HG03108 (cell line): ENCODE data around the gene OSER1.
"Not testable (repeated sequence)": the region's sequence is repeated elsewhere in the genome, so short reads cannot be mapped to it uniquely, and the experiment has no call there.

Experiments
- ATAC-seq: cut with Tn5 transposase; IDR thresholded peaks from one replicate; pipeline ENCODE4 v1.9.1; 2021; ENCODE audit warnings: moderate library complexity; ENCODE audit not compliant: unreplicated experiment

OSER1 gene

DNA sequence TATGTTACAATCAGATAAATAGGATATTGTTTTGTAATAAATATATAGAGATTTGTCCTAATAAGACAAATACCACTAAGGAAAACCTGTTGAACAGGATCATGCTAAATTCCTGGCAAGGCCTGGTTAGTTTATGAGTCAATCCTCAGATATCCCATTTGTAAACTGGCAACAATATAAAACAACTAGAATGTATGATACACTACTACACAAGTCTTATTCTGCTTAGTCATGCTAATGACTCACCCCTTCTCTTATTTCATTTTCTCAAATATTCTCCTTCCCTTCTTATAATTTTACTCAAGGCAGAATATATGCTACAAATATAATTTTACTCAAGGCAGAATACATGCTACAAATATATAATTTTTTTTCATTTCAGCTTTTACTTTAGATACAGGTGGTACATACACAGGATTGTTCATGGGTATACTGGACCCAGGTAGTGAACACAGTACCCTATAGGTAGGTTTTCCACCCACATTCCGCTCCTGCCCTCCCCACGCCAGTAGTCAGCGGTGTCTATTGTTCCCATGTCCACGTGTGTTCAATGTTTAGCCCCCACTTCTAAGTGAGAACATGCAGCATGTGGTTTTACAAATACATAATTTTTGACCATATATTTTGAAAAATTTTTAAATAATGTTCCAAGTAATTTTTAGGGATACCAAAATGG lies 6.3 kb downstream of the OSER1 start:
- ATAC-seq = no peak

- no peak for ATAC-seq
These were observed 7.4 kb downstream of the OSER1 start for GRCh38 chr20:44203161-44203560.

DNA sequence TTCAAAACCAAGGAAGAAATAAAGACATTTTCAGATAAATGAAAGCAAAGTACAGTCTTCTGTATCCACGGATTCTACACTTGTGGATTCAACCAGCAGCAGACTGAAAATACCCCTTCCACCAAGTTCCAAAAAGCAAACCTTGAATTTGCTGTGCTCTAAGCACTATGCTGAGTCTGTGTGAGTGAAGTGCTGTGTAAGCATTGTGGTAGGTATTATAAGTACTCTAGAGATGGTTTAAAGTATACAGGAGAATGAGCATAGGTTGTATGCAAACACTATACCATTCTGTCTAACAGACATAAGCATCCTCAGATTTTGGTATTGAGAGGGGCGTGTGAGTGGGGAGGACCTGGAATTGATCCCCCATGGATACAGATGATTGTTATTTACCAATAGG lies 9.6 kb downstream of the OSER1 start:
- no peak for ATAC-seq

DNA sequence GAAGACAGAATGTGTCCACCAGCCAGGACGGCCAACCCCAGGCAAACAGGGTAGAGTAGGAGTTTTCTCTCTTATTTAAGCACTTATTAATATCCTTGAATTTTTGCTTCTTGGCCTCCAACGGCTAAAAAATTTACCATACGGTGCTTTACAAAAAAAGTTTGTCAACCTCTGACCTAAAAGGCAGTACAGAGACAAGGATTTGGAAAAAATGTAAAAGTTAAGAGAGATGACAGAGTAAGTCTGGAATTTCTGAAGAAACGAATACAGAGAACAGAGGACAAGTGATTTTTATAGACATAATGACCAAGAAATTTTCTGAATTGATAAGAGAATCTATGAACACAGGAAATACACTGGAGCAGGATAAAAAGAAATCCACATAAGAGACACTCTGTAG lies 10.2 kb downstream of the OSER1 start:
- ATAC-seq = no peak

DNA sequence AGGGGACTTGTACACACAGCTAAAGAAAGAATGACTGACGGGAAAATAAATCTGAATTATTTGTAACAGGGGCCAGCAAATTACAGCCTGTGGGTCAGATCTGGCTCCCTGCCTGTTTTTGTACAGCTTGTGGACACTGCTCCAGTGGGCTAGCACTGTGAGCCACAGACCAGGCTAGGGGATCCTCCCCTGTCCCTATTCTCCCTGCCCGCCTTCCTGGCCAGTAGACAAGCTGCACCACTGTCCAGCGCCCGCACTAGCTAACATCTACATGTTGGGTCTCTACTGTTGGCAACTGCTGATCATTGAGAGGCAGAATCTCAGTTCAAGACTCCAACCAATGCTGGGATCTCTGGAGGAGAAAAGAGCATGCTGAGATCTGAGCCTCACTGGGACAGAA lies 10.7 kb downstream of the OSER1 start:
- no peak for ATAC-seq

DNA sequence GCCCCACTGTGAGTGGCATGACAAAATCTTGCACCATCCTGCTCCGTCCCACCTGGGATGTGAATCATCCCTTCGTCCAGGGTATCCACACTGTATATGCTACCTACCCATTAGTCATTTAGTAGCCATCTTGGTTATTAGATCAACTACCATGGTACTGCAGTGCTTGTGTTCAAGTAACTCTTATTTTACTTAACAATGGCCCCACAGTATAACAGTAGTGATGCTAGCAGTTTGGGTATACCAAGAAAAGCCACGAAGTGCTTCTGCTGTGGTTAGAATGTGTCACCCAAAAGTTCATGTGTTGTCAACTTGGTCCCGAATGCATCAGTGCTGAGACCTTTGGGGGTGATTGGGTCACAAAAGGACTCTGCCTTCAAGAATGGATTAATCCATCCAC lies 11.7 kb downstream of the OSER1 start:
- ATAC-seq = no peak

DNA sequence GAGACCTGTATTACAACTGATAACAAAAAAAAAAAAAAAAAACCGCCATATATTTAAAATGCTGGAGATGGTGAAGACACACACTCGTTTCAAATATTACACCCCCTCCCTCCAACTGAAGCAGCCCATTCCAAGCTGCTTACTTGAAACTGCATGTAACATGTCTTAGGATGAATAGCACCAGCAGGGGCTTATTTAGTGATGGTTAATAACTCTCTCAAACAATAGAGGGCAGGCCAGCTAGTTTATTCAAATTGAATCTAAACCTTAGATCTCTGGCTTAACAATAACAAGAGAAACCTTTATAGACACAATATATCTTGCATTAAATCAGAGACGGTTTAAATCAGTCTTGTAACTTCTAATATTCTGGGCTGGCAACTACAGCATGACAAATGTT lies 14.3 kb downstream of the OSER1 start:
- no peak for ATAC-seq

DNA sequence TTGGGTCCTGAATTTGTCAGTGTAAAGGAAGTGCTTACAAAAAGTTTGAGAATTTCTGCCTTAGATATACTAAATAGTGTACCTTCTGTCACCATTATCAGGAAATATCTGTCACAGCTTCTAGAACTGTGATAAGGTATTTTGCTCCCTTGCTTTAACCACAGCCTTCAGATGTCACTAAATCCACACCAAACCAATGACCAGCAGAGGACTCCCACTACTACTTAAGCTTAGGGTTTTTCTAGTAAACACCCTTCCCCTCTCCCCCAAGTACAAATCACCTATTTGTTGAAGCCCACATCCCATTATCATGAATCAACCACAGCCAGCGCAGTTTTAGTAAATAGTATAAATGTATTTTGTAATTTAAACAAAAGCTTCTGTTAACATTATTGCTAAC lies 15.0 kb downstream of the OSER1 start:
- ATAC-seq = no peak

GRCh38 chr20:44193801-44194200 lies 16.8 kb downstream of the OSER1 start:
- ATAC-seq = no peak

DNA sequence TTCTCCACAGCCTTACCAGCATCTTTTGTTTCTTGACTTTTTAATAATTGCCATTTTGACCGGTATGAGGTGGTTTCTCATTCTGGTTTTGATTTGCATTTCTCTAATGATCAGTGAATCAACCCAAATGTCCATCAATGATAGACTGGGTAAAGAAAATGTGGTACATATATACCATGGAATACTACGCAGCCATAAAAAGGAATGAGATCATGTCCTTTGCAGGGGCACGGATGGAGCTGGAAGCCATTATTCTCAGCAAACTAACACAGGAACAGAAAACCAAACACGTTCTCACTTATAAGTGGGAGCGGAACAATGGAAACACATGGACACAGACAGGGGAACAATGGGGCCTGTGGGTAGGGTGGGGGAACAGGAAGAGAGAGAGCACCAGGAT lies 18.9 kb downstream of the OSER1 start:
- ATAC-seq = not testable (repeated sequence)

DNA sequence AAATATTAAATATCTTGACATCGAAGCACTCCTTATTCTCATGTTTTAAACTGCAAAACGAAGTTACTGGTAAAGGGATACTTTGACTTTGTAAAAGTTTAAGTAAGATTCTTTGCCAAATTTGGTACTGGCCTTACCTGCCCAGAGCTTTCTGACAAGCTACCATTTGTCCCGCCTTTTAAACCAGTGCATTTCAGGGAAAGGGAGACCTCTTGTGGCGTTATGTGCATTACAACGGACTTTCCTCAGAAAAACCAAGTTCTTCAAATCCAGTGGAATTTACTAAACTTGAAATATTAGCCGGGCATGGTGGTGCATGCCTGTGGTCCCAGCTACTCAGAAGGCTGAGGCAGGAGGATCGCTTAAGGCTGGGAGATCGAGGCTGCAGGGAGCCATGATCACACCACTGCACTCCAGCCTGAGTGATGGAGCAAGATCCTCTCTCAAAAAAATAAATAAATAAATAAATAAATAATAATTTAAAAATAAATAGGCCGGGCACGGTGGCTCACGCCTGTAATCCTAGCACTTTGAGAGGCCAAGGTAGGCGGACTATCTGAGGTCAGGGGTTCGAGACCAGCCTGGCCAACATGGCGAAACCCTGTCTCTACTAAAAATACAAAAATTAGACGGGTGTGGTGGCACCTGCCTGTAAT lies 20.2 kb downstream of the OSER1 start:
- not testable (repeated sequence) for ATAC-seq

DNA sequence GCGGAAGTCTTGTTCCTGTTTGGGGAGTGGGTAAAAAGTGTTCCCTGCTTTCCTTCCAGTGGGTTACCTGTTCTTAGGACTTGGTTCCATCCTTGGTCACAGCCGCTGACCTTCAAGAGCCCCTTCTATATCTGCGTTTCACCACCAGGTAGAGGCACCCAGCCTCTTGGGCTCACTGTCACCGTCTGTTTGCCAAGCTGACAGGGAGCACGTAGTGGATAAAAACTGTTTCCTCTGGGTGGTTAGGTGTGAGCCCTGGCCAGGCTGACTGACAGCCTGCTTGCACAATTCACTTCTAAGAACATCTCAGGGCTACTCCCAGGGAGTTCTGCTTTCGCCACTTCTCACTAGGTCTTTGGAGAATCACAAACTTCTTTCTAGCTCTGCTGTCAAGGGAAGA lies 21.8 kb downstream of the OSER1 start:
- ATAC-seq = no peak

DNA sequence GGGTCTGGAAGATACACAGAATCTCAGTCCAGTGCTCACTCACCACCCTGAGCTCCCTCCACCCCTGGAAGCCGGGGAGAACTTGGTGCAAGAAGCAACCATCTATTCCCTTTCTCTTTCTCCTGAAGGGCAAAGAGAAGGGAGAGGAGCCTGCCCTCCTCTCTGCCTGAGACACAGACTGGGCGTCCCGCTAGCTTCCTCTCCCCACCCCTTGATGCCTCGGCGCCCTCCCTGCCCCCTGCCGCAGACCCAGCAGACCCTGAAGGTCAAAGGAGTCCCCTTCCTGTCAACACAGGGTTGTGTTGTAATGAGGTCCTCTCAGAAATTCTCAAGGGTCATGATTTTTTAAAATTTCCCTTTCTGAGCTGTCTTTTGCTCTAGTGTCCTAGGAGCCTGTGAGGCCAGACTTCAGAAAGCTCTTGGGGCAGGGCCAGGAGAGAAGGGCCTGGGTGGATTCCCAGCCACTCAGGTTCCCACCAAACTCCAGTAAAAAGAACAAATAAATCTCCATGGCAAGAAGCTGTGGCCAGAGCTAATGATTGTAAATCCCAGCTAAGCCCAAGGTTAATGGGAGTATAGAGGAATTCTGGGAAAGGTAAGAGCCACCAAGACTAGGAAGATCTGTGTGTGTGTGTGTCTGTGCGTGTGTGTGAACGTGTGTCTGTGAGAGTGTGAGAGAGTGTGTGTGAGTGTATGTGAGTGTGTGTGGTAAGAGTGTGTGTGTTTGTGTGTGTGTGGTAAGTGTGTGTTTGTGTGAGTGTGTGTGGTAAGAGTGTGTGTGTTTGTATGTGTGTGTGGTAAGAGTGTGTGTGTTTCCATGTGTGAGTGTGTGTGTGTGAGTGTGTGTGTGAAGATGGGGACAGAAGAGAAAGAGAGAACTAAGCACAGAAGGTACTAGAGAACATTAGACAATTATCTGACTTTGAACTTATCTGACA lies 22.5 kb downstream of the OSER1 start:
- no peak for ATAC-seq

DNA sequence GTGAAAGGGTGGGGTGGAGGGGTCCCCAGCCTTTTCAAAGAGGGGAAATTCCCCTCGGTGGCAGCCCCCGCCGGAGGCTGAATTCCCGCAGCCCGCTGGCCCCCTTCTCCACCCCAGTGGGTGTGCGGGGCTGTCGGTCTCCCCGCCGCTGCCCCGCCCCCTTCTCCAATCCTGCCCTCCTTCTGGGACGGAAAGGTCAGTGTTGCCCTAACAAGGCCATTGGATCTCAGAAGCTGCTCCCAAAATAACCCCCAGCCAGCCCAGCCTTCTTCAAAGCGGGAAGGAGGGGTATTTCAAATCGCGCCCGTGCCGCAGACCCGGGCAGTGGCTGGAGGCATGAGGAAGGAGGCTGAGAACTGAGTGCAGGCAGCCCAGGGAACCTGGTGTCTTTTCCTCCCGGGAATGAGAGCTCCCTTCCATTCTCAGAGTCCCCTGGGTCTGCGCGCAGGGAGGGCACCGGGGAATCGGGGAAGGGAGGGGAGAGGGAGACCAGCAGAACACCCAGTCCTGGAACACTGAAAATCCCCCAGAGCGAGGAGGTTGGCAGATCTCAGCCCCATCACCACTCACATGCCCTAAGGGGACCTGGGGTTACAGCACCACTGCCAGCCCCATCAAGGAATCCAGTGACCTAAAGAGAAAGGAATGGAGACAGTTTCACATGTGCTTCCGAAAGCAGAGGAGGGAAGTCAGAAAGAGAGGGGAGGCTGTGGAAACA lies 23.4 kb downstream of the OSER1 start, which contains the start of gene JPH2:
Gene JPH2, minus strand, starts transcription at position 135 of the 718 bp plus-strand sequence. CDS start 483 bp downstream, outside the sequence.
- ATAC-seq = no peak

- ATAC-seq = no peak
These were observed 23.9 kb downstream of the OSER1 start for GRCh38 chr20:44186674-44187053.

DNA sequence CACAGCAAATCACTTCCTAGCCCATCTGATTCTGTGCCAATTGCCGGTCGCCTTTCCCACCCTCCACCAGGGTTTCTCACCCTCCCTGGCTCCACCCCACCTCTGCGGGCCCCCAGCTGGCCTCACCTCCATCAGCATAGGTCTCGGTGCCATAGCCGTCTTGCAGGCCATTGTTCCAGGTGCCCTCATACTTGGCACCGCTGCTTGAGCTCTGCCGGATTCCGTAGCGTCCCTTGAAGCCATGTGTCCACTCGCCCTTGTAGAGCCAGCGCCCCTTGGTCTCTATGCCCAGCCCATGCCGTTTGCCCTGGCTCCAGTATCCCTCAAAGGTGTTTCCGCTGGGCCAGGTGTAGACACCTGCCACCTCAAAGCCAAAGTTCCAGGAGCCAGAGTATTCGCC lies 24.4 kb downstream of the OSER1 start:
- no peak for ATAC-seq

GRCh38 chr20:44185574-44185973 lies 25.0 kb downstream of the OSER1 start:
- ATAC-seq = no peak

DNA sequence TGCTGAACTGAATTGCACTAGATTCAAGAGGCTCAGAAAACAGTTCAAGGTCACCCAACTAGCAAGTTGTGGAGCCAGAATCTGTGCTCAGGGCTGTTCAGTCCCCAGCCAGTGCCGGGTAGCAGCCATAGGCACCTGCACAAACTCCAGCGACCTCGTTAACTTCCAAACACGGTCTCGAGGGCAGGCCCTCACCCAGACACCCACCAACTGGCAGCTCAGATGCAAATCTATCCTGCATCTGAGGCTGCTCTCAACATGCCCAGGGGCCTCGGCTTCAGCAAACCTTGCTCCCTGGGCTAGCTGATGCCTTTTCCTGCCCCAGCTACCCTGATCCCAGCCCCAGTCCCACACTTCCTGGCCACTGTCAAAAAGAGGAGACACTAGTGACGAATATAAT lies 27.3 kb downstream of the OSER1 start:
- no peak for ATAC-seq

DNA sequence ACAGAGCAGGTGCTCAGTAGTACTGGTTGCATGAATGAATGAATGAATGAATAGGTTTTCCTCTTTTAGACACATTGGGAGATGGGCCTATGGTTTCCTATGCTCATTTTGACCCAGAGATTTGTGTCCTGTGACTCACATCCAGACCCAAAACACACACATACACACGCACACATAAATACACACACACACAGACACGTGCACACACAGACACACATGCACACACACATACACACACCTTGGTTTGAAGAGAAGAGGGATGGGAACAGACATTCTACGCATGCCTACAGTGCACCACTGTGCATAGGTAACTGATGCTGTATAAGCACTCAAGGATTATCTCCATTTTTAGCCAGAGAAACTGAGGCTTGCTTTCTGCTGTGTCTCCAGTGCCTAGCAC lies 27.7 kb downstream of the OSER1 start:
- no peak for ATAC-seq

DNA sequence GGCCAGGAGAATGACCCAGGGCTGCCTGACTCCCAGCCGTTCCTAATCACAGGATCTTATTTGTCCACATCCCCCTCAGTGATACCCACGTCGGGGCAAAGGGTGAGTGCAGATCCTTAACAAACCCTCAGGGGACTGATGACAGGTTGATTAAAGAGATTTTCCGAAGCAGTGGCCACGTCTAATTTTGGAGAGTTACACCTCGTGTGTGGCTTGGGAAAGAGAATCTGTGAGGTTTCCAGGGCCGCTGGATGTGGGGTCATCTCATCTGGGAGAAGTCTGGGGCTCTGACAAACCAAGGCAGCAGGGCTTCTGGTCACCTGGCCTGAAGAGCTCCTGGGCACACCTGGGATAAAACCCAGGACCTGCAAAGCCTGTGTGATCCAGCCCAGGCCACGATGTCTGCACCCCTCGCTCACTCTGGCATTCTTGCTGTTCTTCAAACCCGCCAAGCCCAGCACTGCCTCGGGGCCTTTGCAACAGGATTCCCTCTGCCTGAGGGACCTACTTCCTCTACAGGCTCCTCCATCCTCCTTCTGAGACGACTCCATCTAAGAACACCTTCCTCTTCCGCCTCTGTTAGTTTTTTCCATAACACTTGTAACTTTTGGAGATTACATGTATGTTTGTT lies 28.3 kb downstream of the OSER1 start:
- no peak for ATAC-seq

DNA sequence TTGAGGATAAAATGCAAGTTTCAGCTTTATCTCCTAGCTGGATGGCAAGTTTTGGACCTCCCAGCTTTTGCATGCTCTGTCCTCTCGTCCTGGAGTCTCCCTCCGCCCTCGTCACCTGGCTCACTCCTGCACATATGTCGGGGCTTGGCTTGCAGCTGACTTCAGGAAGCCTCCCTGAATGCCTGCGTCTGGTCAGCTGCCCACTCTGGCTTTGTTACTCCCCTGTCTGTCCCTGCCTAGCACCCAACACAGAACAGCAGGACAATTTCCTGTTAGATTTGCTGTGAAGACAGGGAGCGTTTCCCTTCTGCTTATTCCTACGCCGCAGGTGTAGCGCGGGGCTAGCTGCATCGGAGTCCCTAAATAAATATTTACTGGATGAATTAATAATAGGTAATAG lies 29.0 kb downstream of the OSER1 start:
- no peak for ATAC-seq
